Measurements from ENCODE around the gene TMEM91.
A peak's percentile ranks its signal among the peaks of the same experiment; 100 is the strongest.
"Not testable (repeated sequence)": the region's sequence is repeated elsewhere in the genome, so short reads cannot be mapped to it uniquely, and the experiment has no call there.

Gene TMEM91

DNA sequence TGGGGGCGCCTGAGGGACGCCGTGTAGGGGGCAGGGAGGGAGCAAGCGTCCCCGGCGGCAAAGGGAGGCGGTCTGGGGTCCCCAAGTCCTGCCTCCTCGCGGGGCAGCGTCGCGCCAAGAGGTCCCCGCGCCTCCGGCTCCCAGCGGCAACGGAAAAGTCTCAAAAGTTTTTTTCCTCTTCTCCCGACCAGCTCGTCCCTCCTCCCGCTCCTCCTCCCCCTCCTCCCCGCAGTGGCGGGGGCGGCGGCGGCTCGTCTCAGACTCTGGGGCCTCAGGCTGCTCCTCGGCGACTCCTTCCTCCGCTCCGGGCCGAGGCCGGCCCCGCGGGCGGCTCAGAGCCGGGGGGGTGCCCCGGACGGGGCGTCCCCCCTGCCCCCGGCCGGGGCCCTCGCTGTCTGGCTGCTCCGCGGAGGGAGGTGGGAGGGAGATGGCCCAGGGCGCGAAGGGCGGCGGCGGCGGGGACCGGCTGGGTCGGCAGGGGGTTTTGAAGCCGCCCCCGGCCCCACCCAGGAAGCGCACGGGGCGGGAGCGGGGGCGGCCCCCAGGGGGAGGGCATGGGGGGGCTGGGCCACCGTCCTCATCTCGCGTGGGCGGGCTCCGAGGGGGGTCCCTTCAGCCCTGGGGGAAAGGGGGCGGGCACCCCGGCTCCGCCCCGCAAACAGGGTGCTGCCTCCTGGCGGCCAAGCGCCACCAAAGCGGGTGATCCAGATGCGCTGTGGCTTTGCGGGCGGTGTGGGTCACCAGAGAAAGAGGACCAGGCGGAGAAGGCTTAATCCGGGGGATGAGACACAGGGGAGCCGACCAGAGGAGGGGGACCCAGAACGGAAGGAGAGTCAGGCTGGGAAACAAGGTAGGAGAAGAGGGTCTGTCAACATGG is 22.6 kb upstream of the TMEM91 start, which contains the start of gene TGFB1:
Gene TGFB1 (minus strand): TSS at position 457 of the 877 bp plus-strand sequence. CDS start 878 bp downstream, outside the sequence.
- DNase-seq: peak; percentile 78

DNA sequence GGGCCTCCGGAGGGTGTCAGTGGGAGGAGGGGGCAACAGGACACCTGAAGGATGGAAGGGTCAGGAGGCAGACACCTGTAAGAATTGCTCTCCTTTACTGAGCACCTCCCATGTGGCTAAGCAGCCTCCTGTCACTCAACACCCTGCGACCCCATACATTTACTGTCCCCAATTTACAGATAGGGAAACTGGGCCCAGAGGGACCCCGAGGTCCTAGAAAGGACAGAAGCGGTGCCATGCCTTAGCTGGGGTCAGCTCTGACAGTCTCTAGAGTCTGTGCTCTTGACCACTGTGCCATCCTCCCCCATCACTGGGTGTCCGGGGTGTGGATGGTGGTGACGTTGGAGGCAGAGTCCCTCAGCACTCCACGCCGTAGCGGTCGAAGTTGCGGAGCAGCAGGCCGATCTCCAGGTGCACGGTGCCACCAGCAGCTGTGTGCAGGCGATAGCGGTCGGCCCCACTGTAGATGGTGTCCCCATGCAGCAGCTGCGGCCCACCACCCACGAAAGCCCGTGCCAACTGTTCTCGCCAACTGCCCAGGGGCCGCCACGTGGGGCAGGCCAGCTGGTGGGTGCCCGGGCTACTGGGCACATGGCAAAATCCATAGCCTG is 21.9 kb upstream of the TMEM91 start:
- no peak for DNase-seq

DNA sequence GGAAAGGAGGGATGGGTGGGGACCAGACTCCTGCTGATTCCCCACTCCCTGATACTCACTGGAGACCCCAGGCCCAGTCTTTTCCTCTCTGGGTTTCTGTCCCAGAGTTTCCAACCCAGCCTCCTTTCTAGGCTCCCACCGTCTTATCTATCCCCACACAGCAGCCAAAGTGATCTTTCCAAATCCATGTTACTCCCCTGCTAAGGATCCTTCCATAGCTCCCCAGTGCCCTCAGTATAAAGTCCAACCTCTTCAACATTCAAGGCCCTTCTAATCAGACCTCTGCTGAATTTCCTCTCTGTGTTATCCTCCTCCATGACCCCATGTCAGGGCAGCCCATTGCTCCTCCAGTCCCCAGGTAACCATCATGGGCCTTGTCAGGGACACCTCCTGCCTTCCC is 21.3 kb upstream of the TMEM91 start:
- no peak for DNase-seq

DNA sequence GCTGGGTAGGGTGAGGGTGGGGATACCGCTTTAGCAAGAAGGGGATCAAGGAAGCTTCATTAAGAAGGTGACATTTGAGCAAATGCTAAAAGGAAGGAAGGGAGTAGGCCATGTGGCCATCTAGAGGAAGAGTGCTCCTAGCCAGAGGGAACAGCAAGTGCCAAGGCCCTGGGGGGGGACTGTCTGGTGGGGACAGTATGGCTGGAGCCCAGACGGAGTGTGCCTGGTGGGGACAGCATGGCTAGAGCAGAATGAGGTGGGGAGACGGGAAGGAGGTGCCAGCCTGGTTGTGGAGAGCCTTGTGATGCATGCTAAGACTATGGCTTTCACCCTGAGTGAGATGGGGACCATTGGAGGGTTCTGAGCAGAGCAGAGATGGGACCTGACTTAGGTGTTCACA is 20.5 kb upstream of the TMEM91 start:
- DNase-seq: no peak

DNA sequence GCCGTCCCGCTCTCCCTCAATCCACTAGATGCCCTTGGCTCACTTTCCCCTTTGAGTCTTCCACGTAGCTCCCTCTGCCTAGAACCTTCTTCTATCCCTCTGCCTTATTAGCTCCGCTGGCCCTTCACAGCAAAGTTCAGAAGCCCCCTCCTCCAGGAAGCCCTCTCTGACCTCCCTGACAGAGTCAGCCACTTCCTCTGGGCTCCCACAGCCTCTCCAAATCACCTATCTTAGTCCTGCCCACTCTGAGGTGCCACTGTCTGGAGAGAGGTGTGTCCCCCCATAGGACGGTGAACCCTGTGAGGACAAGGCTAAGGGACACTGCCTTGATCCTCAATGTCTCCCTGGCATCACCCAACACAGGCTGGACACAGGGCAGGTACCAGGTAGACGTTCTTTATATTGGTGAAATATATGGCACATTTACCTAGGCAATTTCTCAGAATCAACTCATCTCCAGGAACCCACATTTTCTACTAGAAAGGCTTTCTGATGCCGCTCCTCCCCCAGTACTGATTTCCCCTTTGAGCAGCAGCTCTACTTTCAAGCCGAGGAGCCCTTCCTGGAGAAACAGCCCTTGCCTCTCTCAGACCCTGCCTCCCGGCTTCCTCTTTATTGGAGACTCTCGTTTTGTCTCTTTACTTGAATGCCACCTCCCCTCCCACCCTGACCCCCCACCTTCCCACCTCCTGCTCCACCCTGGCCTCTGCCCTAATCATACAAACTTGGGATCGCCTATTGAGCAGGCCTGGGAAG is 19.2 kb upstream of the TMEM91 start:
- DNase-seq: no peak

DNA sequence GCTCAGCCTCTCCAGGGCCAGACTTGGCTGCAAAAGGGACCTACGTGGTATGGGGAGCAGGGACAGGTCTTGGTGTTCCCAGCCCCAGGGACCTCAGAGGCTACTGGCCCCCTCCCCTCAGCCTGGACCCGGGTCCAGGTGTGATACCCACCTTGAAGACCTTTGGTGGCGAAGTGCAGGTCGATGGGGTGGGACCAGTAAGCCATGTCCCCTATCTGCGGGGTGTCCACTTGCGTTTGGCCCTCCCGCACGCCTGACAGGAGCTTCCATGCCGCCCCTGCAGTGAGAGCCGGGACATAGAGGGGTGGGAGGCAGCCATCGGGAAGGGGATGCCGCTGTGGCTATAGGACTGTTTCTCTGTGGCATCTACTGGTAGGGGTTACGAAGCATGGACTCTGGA is 18.6 kb upstream of the TMEM91 start:
- no peak for DNase-seq

DNA sequence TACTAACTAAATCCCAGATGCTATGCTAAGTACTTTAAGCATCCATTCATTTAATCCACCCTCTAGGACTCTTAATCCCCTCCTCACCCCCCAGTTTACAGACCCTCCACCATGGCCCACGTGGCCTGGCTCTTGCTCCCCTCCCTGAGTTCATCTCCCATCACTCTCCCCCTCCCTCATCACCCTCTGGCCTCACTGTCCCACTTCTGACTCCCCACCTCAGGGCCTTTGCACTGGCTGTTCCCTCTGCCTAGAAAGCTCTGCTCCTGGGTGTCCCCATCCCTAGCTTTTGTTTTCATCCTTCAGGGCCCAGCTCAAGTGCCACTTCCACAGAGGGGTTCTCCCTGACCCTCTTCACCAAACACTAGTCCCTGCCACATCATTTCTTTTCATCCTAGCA is 16.6 kb upstream of the TMEM91 start:
- no peak for DNase-seq

DNA sequence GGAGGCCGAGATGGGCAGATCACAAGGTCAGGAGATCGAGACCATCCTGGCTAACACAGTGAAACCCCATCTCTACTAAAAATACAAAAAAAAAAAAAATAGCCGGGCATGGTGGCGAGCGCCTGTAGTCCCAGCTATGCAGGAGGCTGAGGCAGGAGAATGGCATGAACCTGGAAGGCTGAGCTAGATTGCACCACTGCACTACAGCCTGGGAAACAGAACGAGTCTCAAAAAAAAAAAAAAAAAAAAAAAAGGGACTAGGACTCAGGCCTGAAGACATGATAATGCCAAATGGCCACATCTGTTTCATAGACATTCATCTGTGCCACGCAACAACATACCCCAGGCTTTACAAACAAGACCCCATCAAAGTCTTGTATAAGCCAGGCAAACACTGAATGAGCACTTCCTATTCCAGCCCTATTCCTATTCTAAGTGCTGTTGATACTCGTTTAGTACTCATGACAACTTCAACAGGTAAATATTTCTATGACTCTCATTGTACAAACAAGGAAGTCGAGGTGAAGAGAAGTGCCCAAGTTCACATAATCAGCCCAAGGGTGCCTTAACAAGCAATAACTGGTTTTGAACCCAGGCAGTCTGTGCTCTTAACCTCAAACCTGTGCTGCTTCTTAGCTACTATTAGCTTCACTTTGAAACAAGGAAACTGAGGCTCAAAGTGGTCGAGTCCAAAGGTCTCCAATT is 14.0 kb upstream of the TMEM91 start:
- no peak for DNase-seq

DNA sequence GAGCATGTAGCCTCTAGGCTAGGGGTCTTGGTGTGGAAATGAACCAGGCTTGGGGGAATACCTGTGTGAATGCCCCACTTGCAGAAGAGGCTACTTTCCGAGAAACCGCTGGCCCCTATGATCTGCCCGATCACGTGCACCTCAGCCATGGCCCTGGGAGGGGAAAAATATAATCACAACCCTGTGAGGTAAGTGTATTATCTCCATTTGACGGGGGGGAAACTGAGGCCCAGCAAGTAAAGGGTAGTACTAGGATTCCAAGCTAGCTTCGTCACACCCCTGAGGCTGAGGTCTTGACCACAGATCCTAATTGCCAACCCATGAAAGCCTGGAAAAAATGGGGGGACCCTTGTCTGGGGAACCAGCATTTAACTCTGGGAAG is 13.0 kb upstream of the TMEM91 start:
- no peak for DNase-seq

DNA sequence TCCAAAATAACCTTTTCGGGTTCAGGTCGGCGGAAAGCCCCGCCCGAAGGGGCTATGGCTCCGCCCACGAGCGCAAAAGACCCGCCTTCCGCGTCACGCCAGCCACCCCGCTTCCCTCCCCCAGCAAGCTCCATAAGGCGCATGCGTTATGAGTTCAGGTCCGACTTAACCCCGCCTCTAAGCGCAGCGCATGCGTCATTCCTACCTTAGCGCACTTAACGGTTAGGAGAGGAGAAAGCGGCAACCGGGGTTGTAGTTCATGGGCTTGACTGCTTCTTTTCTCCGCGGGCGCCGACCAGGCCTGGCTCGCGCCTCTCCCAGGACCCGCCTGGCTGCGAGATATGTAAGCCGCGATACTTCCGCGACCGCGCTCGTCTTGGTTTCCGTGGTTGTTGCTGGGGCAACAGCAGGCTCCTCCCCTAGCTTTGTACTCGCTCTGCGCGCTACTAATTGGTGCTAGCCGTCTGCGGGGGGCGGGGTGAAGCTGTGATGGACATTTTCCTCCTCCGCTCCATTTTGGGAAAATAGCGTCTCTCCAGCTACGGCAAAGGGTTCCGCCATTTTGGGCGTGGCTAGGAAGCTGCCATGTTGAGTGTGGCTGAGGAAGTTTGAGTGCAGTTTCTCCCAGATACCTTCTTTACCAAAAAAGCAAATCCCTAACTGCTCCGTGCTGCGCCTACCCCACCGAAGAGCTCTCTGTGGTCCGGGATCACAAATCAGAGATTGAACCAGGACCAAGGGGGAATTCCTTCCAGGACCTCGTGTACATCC is 12.4 kb upstream of the TMEM91 start, which contains the start of gene B9D2:
Gene B9D2 (minus strand): TSS at position 397 of the 771 bp plus-strand sequence. CDS start 630 bp downstream, outside the sequence.
- peak; percentile 98 for DNase-seq

DNA sequence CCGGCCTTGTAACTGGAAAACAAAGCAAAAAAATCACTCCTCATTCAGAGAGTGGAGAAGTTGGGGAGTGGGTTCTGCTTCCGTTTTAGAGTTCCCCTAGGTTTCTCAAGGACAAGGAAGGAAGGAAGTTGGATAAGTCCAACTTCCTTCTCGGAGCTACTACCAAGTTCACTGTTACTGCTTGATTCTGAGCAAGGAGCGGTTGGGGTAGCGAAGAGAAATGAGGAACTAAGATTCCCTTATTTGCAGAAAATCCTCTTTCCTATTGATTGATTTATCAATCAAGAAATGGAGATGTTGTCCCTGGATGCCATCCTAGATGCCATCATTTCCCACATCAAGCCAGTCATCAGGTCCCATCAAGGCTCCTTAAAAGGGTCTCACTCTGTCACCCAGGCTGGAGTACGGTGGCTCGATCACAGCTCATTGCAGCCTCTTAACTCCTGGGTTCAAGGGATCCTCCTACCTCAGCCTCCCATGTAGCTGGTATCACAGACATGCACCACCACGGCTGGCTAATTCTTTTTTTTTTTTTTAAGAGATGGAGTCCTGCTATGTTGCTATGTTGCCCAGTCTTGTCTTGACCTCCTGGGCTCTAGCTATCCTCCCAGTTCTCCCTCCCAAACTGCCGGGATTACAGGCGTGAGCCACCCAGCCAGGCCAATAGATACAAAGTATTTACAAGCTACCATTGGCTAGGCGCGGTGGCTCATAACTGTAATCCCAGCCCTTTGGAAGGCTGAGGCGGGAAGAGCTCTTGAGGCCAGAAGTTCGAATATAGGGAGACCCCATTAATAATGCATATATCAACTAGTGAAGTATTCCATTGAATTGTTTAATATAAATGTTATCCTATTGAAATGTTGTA is 11.6 kb upstream of the TMEM91 start:
- DNase-seq: no peak

DNA sequence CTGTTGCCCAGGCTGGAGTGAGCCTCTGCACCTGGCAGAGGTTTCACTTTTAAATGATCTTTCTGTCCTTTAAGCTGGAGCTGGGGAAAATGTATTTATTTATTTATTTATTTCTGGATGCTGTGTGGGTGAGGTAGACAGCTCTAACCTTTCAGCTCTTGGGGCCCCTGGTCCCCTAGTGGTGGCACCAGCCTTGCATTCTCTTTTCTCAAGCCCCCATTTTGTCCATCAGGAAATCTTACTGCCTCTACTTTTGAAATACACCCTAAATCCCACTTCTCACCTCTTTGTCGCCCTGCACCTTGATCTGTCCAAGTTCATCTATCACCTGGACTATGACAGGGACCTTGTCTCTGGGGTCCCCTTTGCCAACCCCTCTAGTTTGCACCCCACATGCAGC is 10.2 kb upstream of the TMEM91 start:
- no peak for DNase-seq

DNA sequence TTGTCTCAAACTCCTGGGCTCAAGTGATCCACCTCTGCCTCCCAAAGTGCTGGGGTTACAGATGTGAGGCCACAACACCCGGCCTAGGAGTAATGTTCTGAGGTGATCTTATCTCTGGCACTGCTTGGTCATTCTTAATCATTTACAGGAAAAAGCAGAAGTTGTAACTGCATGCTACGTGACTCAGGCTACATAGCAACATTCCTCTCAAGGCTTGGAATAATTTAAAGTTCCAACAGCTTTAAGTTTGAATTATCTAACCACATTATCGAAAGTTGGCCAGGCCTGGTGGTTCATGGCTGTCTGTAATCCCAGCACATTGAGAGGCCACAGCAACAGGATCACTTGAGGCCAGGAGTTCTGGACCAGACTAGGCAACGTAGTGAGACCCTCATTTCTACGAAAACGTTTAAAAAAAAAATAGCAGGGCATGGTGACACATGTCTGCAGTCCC is 8.5 kb upstream of the TMEM91 start:
- DNase-seq: peak; percentile 82

DNA sequence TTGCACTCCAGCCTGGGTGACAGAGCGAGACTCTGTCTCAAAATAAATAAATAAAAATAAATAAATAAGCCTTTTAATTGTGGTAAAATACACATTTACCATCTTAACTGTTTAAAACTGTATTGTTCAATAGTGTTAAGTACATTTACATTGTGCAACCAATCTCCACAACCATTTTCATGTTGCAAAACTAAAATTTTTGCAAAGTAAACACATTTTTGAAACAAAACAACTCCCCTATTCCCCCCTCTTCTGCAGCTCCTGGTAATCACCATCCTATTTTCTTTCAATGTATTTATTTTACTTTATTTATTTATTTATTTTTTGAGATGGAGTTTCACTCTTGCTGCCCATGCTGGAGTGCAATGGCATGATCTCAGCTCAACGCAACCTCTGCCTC is 6.6 kb upstream of the TMEM91 start:
- DNase-seq: no peak

DNA sequence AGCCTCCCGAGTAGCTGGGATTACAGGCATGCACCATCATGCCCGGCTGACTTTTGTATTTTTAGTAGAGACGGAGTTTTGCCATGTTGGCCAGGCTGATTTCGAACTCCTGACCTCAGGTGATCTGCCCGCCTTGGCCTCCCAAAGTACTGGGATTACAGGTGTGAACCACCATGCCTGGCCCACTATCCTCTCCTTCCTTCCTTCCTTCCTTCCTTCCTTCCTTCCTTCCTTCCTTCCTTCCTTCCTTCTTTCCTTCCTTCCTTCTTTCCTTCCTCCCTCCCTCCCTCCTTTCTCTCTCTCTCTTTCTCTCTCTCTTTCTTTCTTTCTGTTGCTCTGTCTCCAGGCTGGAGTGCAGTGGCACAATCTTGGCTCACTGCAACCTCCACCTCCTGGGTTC is 5.2 kb upstream of the TMEM91 start:
- not testable (repeated sequence) for DNase-seq

DNA sequence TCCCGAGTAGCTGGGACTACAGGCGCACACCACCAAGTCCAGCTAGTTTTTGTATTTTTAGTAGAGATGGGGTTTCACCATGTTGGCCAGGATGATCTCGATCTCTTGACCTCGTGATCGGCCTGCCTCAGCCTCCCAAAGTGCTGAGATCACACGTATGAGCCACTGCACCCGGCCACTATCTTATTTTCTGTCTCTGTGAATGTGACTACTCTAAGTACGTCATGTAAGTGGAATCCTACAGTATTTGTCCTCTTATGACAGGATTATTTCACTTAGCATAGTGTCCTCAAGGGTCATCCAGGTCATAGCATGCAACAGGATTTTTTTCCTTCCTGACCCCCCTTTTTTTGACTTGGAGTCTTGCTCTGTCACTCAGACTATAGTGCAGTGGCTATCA is 4.8 kb upstream of the TMEM91 start:
- no peak for DNase-seq

DNA sequence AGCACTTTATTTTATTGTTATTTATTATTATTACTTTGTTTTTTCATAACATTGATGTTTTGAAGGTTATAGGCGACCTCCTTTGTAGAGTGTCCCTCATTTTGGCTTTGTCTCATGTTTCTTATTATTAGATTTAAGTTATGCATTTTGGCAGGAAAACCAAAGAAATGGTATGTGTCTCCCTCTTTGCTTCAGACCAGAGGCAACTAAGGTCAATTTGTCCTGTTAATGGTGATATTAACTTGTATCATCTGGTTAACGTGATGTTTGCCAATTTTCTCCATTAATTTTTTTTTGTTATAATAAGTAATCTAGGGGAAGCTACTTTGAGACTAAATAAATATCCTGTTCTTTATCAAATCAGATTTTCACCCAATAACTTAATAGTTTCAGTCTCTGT is 3.8 kb upstream of the TMEM91 start:
- no peak for DNase-seq

DNA sequence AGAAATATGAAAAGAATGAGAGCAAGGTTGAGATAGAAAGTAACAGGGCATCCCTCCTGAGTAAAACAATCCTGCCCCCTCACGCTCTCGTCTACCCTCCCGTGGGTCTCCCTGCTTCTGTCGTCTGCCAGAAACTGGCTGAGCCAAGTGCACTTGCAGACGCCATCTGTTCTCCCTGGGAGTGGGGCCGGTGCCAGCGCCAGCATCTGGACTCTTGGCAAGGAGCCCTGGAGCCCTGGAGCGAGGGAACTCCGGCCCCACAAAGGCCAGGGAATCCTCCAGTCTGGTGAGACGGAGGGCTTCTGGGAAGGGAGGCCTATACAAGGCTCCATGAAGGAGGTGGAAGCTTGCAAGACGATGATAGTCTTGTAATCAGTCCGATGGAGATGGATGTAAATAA is 2.3 kb upstream of the TMEM91 start:
- DNase-seq: no peak

DNA sequence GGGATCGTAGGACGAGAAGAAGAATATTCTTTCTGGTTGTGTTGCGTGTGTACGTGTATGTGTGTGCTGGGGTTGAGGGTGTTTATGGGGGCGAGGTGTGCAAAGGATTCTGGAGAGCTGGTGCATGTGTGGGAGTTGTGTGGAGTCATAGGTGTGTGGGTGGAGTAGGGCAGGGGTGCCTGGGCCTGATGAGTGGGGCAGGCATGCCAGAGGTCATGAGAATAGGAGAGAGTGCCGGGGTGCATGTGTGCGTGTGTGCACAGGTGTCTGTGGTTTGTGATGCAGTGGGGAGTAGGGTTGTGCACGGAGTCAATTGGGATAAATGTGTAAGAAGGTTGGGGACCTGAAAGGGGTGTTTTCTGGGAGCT is 649 bp downstream of the TMEM91 start:
- DNase-seq: no peak

DNA sequence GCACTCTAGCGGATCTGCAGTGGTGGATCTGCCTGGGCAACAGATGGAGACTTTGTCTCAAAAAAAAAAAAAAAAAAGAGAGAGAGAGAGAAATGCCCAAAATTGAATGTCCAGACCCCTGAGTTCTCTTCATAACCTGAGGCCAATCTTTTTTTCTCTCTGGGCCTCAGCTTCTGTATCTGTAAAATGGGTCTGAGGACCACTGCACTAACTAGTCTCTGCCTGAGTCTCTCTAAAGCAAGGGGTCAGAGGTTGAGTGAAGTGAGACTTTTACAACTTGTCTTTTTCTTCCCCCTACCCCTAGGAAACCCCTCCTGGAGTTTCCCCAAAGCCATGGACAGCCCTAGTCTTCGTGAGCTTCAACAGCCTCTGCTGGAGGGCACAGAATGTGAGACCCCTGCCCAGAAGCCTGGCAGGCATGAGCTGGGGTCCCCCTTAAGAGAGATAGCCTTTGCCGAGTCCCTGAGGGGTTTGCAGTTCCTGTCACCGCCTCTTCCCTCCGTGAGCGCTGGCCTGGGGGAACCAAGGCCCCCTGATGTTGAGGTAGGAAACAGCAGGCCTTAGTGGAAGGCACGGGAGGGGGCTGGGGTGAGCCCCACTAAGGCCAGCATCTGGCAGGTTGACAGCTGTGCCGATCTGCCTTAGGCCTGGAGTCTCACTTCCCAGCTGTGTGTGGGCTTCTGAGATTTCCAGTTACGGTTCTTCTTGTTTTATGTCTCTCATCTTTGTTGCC is 1.8 kb downstream of the TMEM91 start:
- no peak for DNase-seq

Data from kidney glomerular epithelial cell (primary cell).